H1 (cell line): Measurements from ENCODE around the gene ASTN1. TPM values are rescaled to one million over a fixed set of nuclear protein-coding genes. Genes with fewer than 3 reads are reported as not detected.

Experiments used
- CTCF ChIA-PET: fragments of 300-600 bp; sonication (Branson Sonifier 250); formaldehyde crosslinking; loops from one replicate; lab custom pipeline; 2021; ENCODE audit not compliant: partially characterized antibody; lab: Charles Lee
- POLR2A ChIA-PET: fragments of 300-600 bp; sonication (Branson Sonifier 250); formaldehyde crosslinking; loops from one replicate; lab custom pipeline; 2021; ENCODE audit warnings: inconsistent platforms; ENCODE audit not compliant: partially characterized antibody; lab: Charles Lee
- DNase-seq, 2 experiments: peaks; one replicate each; pipeline versions ENCODE4 v3.0.0 to v3.0.0-alpha.2; 2010 to 2022; ENCODE audit warnings: low spot score in 2 of 2, low read depth in 1 of 2, mixed read lengths in 1 of 2
- FAIRE-seq: peaks from 2 replicates; lab custom pipeline; 2011; peaks lifted over from hg19 to GRCh38; lab: Jason Lieb, UNC
- H2AFZ ChIP-seq: 2 replicates; pipeline ENCODE4 v1.8.1; 2012; ENCODE audit warnings: low read length, inconsistent platforms
- H2AK5ac ChIP-seq: 2 replicates; pipeline ENCODE4 v1.6.1; 2013; ENCODE audit warnings: low read depth, low read length
- H2BK120ac ChIP-seq: replicated peaks from 2 replicates; pipeline ENCODE3; 2013; ENCODE audit warnings: low read depth, low read length, inconsistent platforms
- H2BK12ac ChIP-seq: 2 replicates; pipeline ENCODE4 v1.6.1; 2013; ENCODE audit warnings: low read depth, low read length
- H2BK15ac ChIP-seq: 2 replicates; pipeline ENCODE4 v1.6.1; 2013; ENCODE audit warnings: low read length
- H2BK20ac ChIP-seq: 2 replicates; pipeline ENCODE4 v1.6.1; 2013; ENCODE audit warnings: low read length
- H2BK5ac ChIP-seq: 2 replicates; pipeline ENCODE4 v1.6.1; 2013; ENCODE audit warnings: low read depth, low read length
- H3K14ac ChIP-seq: 2 replicates; pipeline ENCODE4 v1.6.1; 2013; ENCODE audit warnings: inconsistent platforms; ENCODE audit not compliant: insufficient read length
- H3K18ac ChIP-seq: 2 replicates; pipeline ENCODE4 v1.6.1; 2013; ENCODE audit warnings: low read length; ENCODE audit errors: extremely low read depth
- H3K23ac ChIP-seq: 2 replicates; pipeline ENCODE4 v1.6.1; 2013; ENCODE audit warnings: inconsistent platforms; ENCODE audit not compliant: insufficient read length
- H3K23me2 ChIP-seq: 2 replicates; pipeline ENCODE4 v1.6.1; 2013; ENCODE audit warnings: low read depth, low read length
- H3K27ac ChIP-seq: 2 replicates; pipeline ENCODE4 v1.6.1; 2011; ENCODE audit warnings: low read depth, low read length, inconsistent platforms
- H3K27me3 ChIP-seq, 4 experiments: replicated peaks in 1 of 4; 1 replicate in 1 of 4; 2 replicates in 3 of 4; pipeline versions ENCODE4 v1.6.1 to v1.8.1; 2011 to 2013; ENCODE audit warnings: low read length in 3 of 4, mild to moderate bottlenecking in 3 of 4, inconsistent platforms in 2 of 4, mixed read lengths in 2 of 4, moderate library complexity in 1 of 4; ENCODE audit not compliant: control insufficient read depth in 3 of 4, insufficient read depth in 3 of 4; ENCODE audit errors: extremely low read depth in 1 of 4
- H3K36me3 ChIP-seq, 4 experiments: 2 replicates each; pipeline versions ENCODE4 v1.6.1 to v1.8.1; 2011 to 2013; ENCODE audit warnings: mild to moderate bottlenecking in 4 of 4, low read length in 3 of 4, moderate library complexity in 2 of 4, control low read depth in 1 of 4, inconsistent platforms in 1 of 4; ENCODE audit not compliant: insufficient read depth in 4 of 4, control insufficient read depth in 2 of 4
- H3K4ac ChIP-seq: replicated peaks from 2 replicates; pipeline ENCODE3; 2013; ENCODE audit warnings: low read length, low read depth, mixed read lengths, inconsistent platforms; ENCODE audit not compliant: insufficient read length
- H3K4me1 ChIP-seq, 4 experiments: replicated peaks in 1 of 4; 1 replicate in 1 of 4; 2 replicates in 3 of 4; pipeline versions ENCODE4 v1.6.1 to v1.8.1; 2011 to 2013; ENCODE audit warnings: low read length in 3 of 4, inconsistent platforms in 2 of 4, mixed read lengths in 1 of 4; ENCODE audit not compliant: insufficient read depth in 4 of 4, control insufficient read depth in 3 of 4
- H3K4me2 ChIP-seq, 2 experiments: 2 replicates each; pipeline versions ENCODE4 v1.6.1 to v1.8.1; 2011 to 2013; ENCODE audit warnings: low read depth in 2 of 2, low read length in 2 of 2, control low read depth in 1 of 2, inconsistent platforms in 1 of 2, mild to moderate bottlenecking in 1 of 2; ENCODE audit not compliant: insufficient read depth in 1 of 2
- H3K4me3 ChIP-seq, 4 experiments: fragments of 200-600, 300-600 bp in 1 of 4; sonication (generic), shearing (Covaris generic), sonication (Bioruptor Twin) in 1 of 4; 2 replicates each; pipeline versions ENCODE4 v1.5.1 to v1.8.1; 2011 to 2016; ENCODE audit warnings: low read length in 4 of 4, low read depth in 3 of 4, control low read depth in 2 of 4, inconsistent platforms in 2 of 4, mild to moderate bottlenecking in 2 of 4, mixed read lengths in 1 of 4, moderate library complexity in 1 of 4; ENCODE audit not compliant: insufficient read depth in 2 of 4; ENCODE audit errors: extremely low read depth in 1 of 4
- H3K56ac ChIP-seq: replicated peaks from 2 replicates; pipeline ENCODE3; 2013; ENCODE audit warnings: low read depth, mild to moderate bottlenecking, mixed read lengths, low read length, inconsistent platforms; ENCODE audit not compliant: insufficient read length
- H3K79me1 ChIP-seq: 2 replicates; pipeline ENCODE4 v1.6.1; 2013; ENCODE audit warnings: low read depth, low read length, control low read depth
- H3K79me2 ChIP-seq, 2 experiments: 2 replicates each; pipeline versions ENCODE4 v1.6.1 to v1.8.1; 2012 to 2013; ENCODE audit warnings: low read length in 2 of 2, mild to moderate bottlenecking in 2 of 2, inconsistent platforms in 1 of 2; ENCODE audit not compliant: insufficient read depth in 2 of 2, control insufficient read depth in 1 of 2
- H3K9ac ChIP-seq, 4 experiments: replicated peaks in 1 of 4; 1 replicate in 1 of 4; 2 replicates in 3 of 4; pipeline versions ENCODE4 v1.6.1 to v1.8.1; 2011 to 2013; ENCODE audit warnings: low read depth in 3 of 4, low read length in 3 of 4, control low read depth in 2 of 4, mild to moderate bottlenecking in 2 of 4, moderate library complexity in 2 of 4, inconsistent platforms in 1 of 4; ENCODE audit errors: extremely low read depth in 1 of 4
- H3K9me3 ChIP-seq, 2 experiments: 2 replicates each; pipeline versions ENCODE4 v1.6.1 to v1.8.1; 2012 to 2013; ENCODE audit warnings: mild to moderate bottlenecking in 2 of 2, moderate library complexity in 2 of 2, control low read depth in 1 of 2, inconsistent platforms in 1 of 2, low read depth in 1 of 2, low read length in 1 of 2, mixed read lengths in 1 of 2; ENCODE audit not compliant: insufficient read depth in 2 of 2
- H4K20me1 ChIP-seq, 2 experiments: replicated peaks in 1 of 2; 2 replicates each; pipeline versions ENCODE3 to v1.8.1; 2011 to 2013; ENCODE audit warnings: inconsistent platforms in 2 of 2, low read length in 2 of 2, mild to moderate bottlenecking in 1 of 2; ENCODE audit not compliant: insufficient read depth in 2 of 2, control insufficient read depth in 1 of 2
- H4K5ac ChIP-seq: 2 replicates; pipeline ENCODE4 v1.6.1; 2013; ENCODE audit warnings: low read length, low read depth, mixed read lengths, inconsistent platforms; ENCODE audit not compliant: insufficient read length
- H4K8ac ChIP-seq: 2 replicates; pipeline ENCODE4 v1.8.0; 2013; ENCODE audit warnings: mild to moderate bottlenecking, moderate library complexity, low read length, inconsistent platforms; ENCODE audit not compliant: insufficient read depth; ENCODE audit errors: extremely low read depth
- H4K91ac ChIP-seq: replicated peaks from 2 replicates; pipeline ENCODE3; 2013; ENCODE audit warnings: low read length, mixed read lengths, inconsistent platforms; ENCODE audit not compliant: insufficient read length
- HDAC6 ChIP-seq: IDR thresholded peaks from one replicate; pipeline ENCODE4 v1.7.1; 2012; ENCODE audit warnings: low read depth, mild to moderate bottlenecking, inconsistent platforms, low read length, moderate library complexity
- NANOG ChIP-seq: IDR thresholded peaks from 2 replicates; pipeline ENCODE4 v1.6.1; 2011; ENCODE audit warnings: low read length, low read depth, mild to moderate bottlenecking, inconsistent platforms; ENCODE audit not compliant: insufficient read depth, poor library complexity, severe bottlenecking
- SUZ12 ChIP-seq: fragments of 200-600 bp; sonication (generic); IDR thresholded peaks from 2 replicates; pipeline ENCODE4 v1.6.1; 2012; ENCODE audit warnings: mild to moderate bottlenecking, inconsistent platforms, low read length, moderate library complexity, mixed read lengths
- WGBS, 2 experiments: shearing (Covaris generic) in 1 of 2; methylation state at CpG; one replicate each; pipeline versions ENCODE4 v1.1.6 to v1.1.7; 2013 to 2015; ENCODE audit warnings: low lambda C conversion rate in 2 of 2, mixed read lengths in 2 of 2, inconsistent platforms in 1 of 2, low coverage in 1 of 2, missing lambda C conversion rate in 1 of 2; ENCODE audit not compliant: insufficient replicate concordance in 2 of 2, insufficient coverage in 1 of 2, insufficient read length in 1 of 2; ENCODE audit errors: extremely low coverage in 1 of 2, missing lambda C conversion rate in 1 of 2; 5-methylcytosine and 5-hydroxymethylcytosine counted together
- polyA plus RNA-seq, 7 experiments: library from polyadenylated mRNA; depleted of rRNA in 3 of 7; stranded (reverse) in 5 of 7; unstranded in 2 of 7; fragments of >200 nt in 5 of 7; fragments of 200-250 nt in 2 of 7; gene quantifications; 1 replicate in 5 of 7; 2 replicates in 1 of 7; 4 replicates in 1 of 7; pipeline versions ENCODE4 v1.2.1 to v1.2.3, GENCODE V29; 2011 to 2013; ENCODE audit warnings: missing spikeins in 2 of 7, mixed read lengths in 2 of 7
- total RNA-seq: library from RNA; stranded (reverse); fragmentation: NEBNext Ultra II Directional; extraction: Animal tissue kit (Norgen Biotek cat#: 25700); gene quantifications from 2 replicates; pipeline ENCODE4 v1.2.1, GENCODE V29; 2021
- TF ChIP-seq, protein P1 (sequence below): IDR thresholded peaks from 2 replicates; pipeline ENCODE4 v1.6.1; 2012; ENCODE audit warnings: inconsistent platforms
- TF ChIP-seq, protein P2 (sequence below): IDR thresholded peaks from 2 replicates; pipeline ENCODE4 v1.6.1; 2012; ENCODE audit warnings: inconsistent platforms

The ASTN1 gene
- total and polyA plus RNA-seq, 2 of the 8 experiments (the other 6 are each of a cell fraction or from before 2014, with no cell fraction given): 2.9 to 4.1 TPM

DNA sequence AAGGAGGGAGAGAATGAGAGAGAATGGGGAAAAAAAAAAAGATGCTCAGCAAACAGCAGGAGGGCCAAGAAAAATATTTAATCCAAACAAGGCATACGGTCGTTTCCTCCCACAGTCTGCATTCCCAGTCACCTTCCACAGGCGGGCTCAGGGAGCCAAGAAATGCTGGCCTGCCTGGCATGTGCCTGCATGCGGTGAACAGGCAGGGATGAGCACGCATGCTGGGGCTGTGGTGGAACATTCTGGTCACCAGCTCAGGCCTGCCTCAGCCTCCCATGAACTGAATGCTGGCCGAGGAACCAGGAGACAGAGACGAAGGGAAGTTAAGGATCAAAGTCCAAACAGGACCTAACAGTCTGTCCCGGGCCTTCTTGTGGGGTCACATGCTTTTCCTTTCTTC lies 335.3 kb downstream of the ASTN1 start:
- Histone ChIP-seq H3K27ac (no peak overlapping the region), H3K23ac (no peak overlapping the region), H3K18ac (no peak overlapping the region), H3K56ac (no peak overlapping the region), H4K8ac (no peak overlapping the region), H3K27me3 (no peaks in the 10 kb centered on the region), H3K79me1 (no peaks in the 10 kb centered on the region), H3K9me3 (no peaks in the 10 kb centered on the region), H2BK12ac (no peak overlapping the region), H3K23me2 (no peaks in the 10 kb centered on the region), H3K9ac (no peak overlapping the region), H2AK5ac (no peak overlapping the region), H4K91ac (no peak overlapping the region), H3K14ac (no peak overlapping the region), H3K4me3 (no peak overlapping the region), H2BK15ac (no peak overlapping the region), H4K5ac (no peak overlapping the region), H3K4ac (no peak overlapping the region), H2BK5ac (no peak overlapping the region), H2AFZ (0 out of 2 replicates have a peak overlapping the region, but pooled peaks have one; percentile 70), H3K36me3 (no peaks in the 10 kb centered on the region), H2BK20ac (no peak overlapping the region), H3K79me2 (no peaks in the 10 kb centered on the region), H3K4me2 (no peak overlapping the region), H3K4me1 (no peaks in the 10 kb centered on the region), H4K20me1 (no peaks in the 10 kb centered on the region), H2BK120ac (no peak overlapping the region)
- FAIRE-seq (no peak), DNase-seq (no peak)
- WGBS, 2 experiments: 87% methylated on average over 8 of the region's 8 CpGs; no CpG with 5 or more reads in 1 of the 2 experiments
- no peak for TF ChIP-seq HDAC6
- TF ChIP-seq, protein P1, sequence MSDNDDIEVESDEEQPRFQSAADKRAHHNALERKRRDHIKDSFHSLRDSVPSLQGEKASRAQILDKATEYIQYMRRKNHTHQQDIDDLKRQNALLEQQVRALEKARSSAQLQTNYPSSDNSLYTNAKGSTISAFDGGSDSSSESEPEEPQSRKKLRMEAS: 0 out of 2 replicates have a peak, but pooled peaks have one; percentile 44
- no peak for TF ChIP-seq NANOG
- TF ChIP-seq, protein P2, sequence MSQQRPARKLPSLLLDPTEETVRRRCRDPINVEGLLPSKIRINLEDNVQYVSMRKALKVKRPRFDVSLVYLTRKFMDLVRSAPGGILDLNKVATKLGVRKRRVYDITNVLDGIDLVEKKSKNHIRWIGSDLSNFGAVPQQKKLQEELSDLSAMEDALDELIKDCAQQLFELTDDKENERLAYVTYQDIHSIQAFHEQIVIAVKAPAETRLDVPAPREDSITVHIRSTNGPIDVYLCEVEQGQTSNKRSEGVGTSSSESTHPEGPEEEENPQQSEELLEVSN: 0 out of 2 replicates have a peak, but pooled peaks have one; percentile 16
- TF ChIP-seq SUZ12: no peak
- CTCF ChIA-PET: no interaction called here
- POLR2A ChIA-PET: no interaction called here
